WTC11 (cell line): ENCODE results near the gene CELSR1.

Source experiments
- SP1 ChIP-seq: sonication (generic); formaldehyde crosslinking; conservative IDR thresholded peaks from 2 replicates; pipeline ENCODE4 v1.8.1; 2022; ENCODE audit warnings: missing genetic modification reagents
- TF ChIP-seq, protein P1 (sequence below): fragments of 200-600 bp; IDR thresholded peaks from 2 replicates; pipeline ENCODE4 v1.8.0; 2022; ENCODE audit warnings: antibody characterized with exemption
- TF ChIP-seq, protein P2 (sequence below): sonication (generic); formaldehyde crosslinking; IDR thresholded peaks from 2 replicates; pipeline ENCODE4 v1.8.1; 2022; ENCODE audit warnings: low read depth, missing genetic modification reagents, borderline replicate concordance

DNA sequence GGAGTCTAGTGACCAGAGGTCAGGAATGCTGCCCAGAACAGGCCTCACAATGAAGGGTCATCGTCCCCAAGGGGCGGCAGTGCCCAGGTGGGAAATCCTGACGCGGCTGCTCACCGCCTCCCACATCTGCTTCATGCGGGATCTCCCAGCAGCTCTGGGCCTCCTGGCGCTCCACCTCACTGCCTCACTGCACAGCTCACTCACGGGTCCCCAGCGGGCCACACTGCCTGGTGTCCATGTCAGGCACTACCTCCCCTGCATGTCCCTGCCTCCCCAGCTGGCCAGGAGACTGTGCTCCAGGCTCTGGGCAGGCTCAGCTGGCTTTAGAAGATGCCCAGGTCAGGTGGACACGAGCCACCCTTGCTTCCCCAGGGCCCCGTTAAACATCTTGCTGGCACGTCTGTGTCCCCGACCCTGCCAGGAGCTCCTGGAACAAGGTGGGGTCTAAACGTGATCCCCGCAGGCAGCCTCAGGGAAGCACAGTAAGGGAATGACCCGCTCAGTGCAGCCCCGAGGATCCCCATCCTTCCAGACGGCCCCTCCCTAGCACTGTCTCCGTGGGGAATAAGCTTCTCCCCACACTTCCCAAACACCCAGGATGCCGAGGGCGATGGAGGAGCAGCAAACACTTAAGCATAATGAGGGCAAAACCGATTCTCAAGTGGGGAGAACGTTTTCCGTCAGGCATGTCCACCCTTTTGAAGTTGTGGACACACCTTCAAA, 108.7 kb downstream of the CELSR1 start:
- no peak for TF ChIP-seq SP1
- TF ChIP-seq, protein P1, sequence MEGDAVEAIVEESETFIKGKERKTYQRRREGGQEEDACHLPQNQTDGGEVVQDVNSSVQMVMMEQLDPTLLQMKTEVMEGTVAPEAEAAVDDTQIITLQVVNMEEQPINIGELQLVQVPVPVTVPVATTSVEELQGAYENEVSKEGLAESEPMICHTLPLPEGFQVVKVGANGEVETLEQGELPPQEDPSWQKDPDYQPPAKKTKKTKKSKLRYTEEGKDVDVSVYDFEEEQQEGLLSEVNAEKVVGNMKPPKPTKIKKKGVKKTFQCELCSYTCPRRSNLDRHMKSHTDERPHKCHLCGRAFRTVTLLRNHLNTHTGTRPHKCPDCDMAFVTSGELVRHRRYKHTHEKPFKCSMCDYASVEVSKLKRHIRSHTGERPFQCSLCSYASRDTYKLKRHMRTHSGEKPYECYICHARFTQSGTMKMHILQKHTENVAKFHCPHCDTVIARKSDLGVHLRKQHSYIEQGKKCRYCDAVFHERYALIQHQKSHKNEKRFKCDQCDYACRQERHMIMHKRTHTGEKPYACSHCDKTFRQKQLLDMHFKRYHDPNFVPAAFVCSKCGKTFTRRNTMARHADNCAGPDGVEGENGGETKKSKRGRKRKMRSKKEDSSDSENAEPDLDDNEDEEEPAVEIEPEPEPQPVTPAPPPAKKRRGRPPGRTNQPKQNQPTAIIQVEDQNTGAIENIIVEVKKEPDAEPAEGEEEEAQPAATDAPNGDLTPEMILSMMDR: no peak
- TF ChIP-seq, protein P2, sequence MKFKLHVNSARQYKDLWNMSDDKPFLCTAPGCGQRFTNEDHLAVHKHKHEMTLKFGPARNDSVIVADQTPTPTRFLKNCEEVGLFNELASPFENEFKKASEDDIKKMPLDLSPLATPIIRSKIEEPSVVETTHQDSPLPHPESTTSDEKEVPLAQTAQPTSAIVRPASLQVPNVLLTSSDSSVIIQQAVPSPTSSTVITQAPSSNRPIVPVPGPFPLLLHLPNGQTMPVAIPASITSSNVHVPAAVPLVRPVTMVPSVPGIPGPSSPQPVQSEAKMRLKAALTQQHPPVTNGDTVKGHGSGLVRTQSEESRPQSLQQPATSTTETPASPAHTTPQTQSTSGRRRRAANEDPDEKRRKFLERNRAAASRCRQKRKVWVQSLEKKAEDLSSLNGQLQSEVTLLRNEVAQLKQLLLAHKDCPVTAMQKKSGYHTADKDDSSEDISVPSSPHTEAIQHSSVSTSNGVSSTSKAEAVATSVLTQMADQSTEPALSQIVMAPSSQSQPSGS (CRISPR knock-in tag): no peak
